A549 (cell line): ENCODE results near the gene FANCG. TPM values are rescaled to one million over a fixed set of nuclear protein-coding genes. Genes with fewer than 3 reads are reported as not detected.
A peak's percentile ranks its signal among the peaks of the same experiment; 100 is the strongest.

Experiments used
- ATAC-seq, 2 experiments: fragments of 200-7000 bp in 1 of 2; fragments of >200 bp in 1 of 2; cut with Nextera tagmentation in 1 of 2; cut with Tn5 transposase in 1 of 2; 3 replicates each; pipeline versions ENCODE4 v1.8.0 to v1.9.1; 2018 to 2020; ENCODE audit warnings: mild to moderate bottlenecking in 1 of 2, moderate library complexity in 1 of 2
- CTCF ChIA-PET: fragments of 300-600 bp; sonication (Branson Sonifier 250); formaldehyde crosslinking; extraction: SDS; loops from one replicate; lab custom pipeline; 2021; ENCODE audit warnings: antibody characterized with exemption, inconsistent platforms; lab: Yijun Ruan, JAX
- POLR2A ChIA-PET: fragments of 350-600 bp; formaldehyde crosslinking; extraction: SDS; loops from one replicate; lab custom pipeline; 2021; ENCODE audit warnings: antibody characterized with exemption, inconsistent platforms; lab: Yijun Ruan, JAX
- DNase-seq, 2 experiments: peaks; one replicate each; pipeline versions ENCODE4 v3.0.0 to v3.0.0-alpha.2; 2011 to 2016; ENCODE audit warnings: low read depth in 1 of 2, low spot score in 1 of 2
- FAIRE-seq: peaks from 2 replicates; lab custom pipeline; 2011; peaks lifted over from hg19 to GRCh38; lab: Jason Lieb, UNC
- H3K27ac ChIP-seq, 2 experiments: fragments of >200 bp; sonication (Bioruptor Twin); formaldehyde crosslinking; 3 replicates each; pipeline ENCODE4 v1.5.1; 2016 to 2017
- H3K4me1 ChIP-seq: fragments of >200 bp; sonication (Bioruptor Twin); formaldehyde crosslinking; 3 replicates; pipeline ENCODE4 v1.6.1; 2016
- H3K4me2 ChIP-seq: fragments of >200 bp; sonication (Bioruptor Twin); formaldehyde crosslinking; 3 replicates; pipeline ENCODE4 v1.6.1; 2016
- H3K4me3 ChIP-seq: fragments of >200 bp; sonication (Bioruptor Twin); formaldehyde crosslinking; 3 replicates; pipeline ENCODE4 v1.5.1; 2016
- H3K9me3 ChIP-seq: fragments of >200 bp; sonication (Bioruptor Twin); formaldehyde crosslinking; 3 replicates; pipeline ENCODE4 v1.6.1; 2016
- ATOH8 ChIP-seq: fragments of 250-450 bp; sonication (Bioruptor Pico); IDR thresholded peaks from 2 replicates; pipeline ENCODE4 v1.5.0; 2020; ENCODE audit warnings: low read depth, mild to moderate bottlenecking, moderate library complexity
- CBX2 ChIP-seq: fragments of 200-600 bp; sonication (generic); IDR thresholded peaks from 2 replicates; pipeline ENCODE4 v1.6.1; 2016; ENCODE audit warnings: low read depth, mild to moderate bottlenecking, borderline replicate concordance
- CHD2 ChIP-seq: fragments of 150-350 bp; IDR thresholded peaks from 2 replicates; pipeline ENCODE4 v1.6.1; 2014; ENCODE audit warnings: low read length; ENCODE audit not compliant: partially characterized antibody
- CHD4 ChIP-seq: fragments of 200-600 bp; sonication (generic); IDR thresholded peaks from 2 replicates; pipeline ENCODE4 v1.6.1; 2016; ENCODE audit warnings: antibody characterized with exemption, mild to moderate bottlenecking, borderline replicate concordance
- EHMT2 ChIP-seq: fragments of 200-600 bp; sonication (generic); IDR thresholded peaks from 2 replicates; pipeline ENCODE4 v1.6.1; 2016; ENCODE audit warnings: antibody characterized with exemption, low read depth, mild to moderate bottlenecking, moderate library complexity
- FOSB ChIP-seq: fragments of 250-450 bp; sonication (Bioruptor Pico); IDR thresholded peaks from 2 replicates; pipeline ENCODE4 v1.5.0; 2020; ENCODE audit warnings: mild to moderate bottlenecking, moderate library complexity
- GATA3 ChIP-seq: IDR thresholded peaks from 2 replicates; pipeline ENCODE4 v1.6.1; 2012; ENCODE audit warnings: borderline replicate concordance
- HOXB13 ChIP-seq: fragments of 250-450 bp; sonication (Bioruptor Pico); IDR thresholded peaks from 2 replicates; pipeline ENCODE4 v1.5.0; 2020; ENCODE audit warnings: low read depth, mild to moderate bottlenecking, moderate library complexity
- JUNB ChIP-seq: fragments of >200 bp; sonication (Bioruptor Twin); formaldehyde crosslinking; IDR thresholded peaks from 2 replicates; pipeline ENCODE4 v1.6.1; 2016
- MAFK ChIP-seq: fragments of 450-650 bp; IDR thresholded peaks from 2 replicates; pipeline ENCODE4 v1.6.1; 2014; ENCODE audit not compliant: partially characterized antibody
- MAX ChIP-seq: IDR thresholded peaks from 2 replicates; pipeline ENCODE4 v1.6.1; 2012
- MAZ ChIP-seq: fragments of 150-350 bp; IDR thresholded peaks from 2 replicates; pipeline ENCODE4 v1.6.1; 2014; ENCODE audit warnings: antibody characterized with exemption, low read depth, low read length, borderline replicate concordance
- MYC ChIP-seq: IDR thresholded peaks from 2 replicates; pipeline ENCODE4 v1.6.1; 2012; ENCODE audit warnings: mild to moderate bottlenecking, inconsistent platforms, low read length, improper control_type of control experiment, borderline replicate concordance
- NPAS2 ChIP-seq: fragments of 250-450 bp; sonication (Bioruptor Pico); IDR thresholded peaks from 2 replicates; pipeline ENCODE4 v1.8.0; 2022; ENCODE audit warnings: mild to moderate bottlenecking, moderate library complexity, borderline replicate concordance
- PHF8 ChIP-seq: fragments of 200-600 bp; sonication (generic); IDR thresholded peaks from 2 replicates; pipeline ENCODE4 v1.6.1; 2016; ENCODE audit warnings: low read depth, mild to moderate bottlenecking, antibody characterized with exemption, moderate library complexity, borderline replicate concordance
- POLR2A ChIP-seq: IDR thresholded peaks from 2 replicates; pipeline ENCODE4 v1.6.1; 2012; ENCODE audit warnings: mild to moderate bottlenecking, low read length
- POLR2AphosphoS2 ChIP-seq: conservative IDR thresholded peaks from 2 replicates; pipeline ENCODE4 v1.6.1; 2012; ENCODE audit warnings: low read length, improper control_type of control experiment, inconsistent platforms
- RARB ChIP-seq: fragments of 250-450 bp; sonication (Bioruptor Pico); IDR thresholded peaks from 2 replicates; pipeline ENCODE4 v1.8.0; 2021; ENCODE audit warnings: mild to moderate bottlenecking, moderate library complexity
- RCOR1 ChIP-seq: fragments of 150-350 bp; IDR thresholded peaks from 2 replicates; pipeline ENCODE4 v1.6.1; 2014; ENCODE audit warnings: antibody characterized with exemption, low read length, low read depth
- SMC3 ChIP-seq: fragments of >200 bp; sonication (Bioruptor Twin); formaldehyde crosslinking; IDR thresholded peaks from 3 replicates; pipeline ENCODE4 v1.6.1; 2018; ENCODE audit warnings: inconsistent platforms
- SREBF2 ChIP-seq: fragments of 450-650 bp; IDR thresholded peaks from 2 replicates; pipeline ENCODE4 v1.6.1; 2014; ENCODE audit warnings: mild to moderate bottlenecking, moderate library complexity
- TP53 ChIP-seq: fragments of 250-450 bp; sonication (Bioruptor Pico); IDR thresholded peaks from 2 replicates; pipeline ENCODE4 v1.5.0; 2021; ENCODE audit warnings: mild to moderate bottlenecking, moderate library complexity
- ZFP36 ChIP-seq: fragments of 450-650 bp; IDR thresholded peaks from 2 replicates; pipeline ENCODE4 v1.6.1; 2014; ENCODE audit warnings: borderline replicate concordance; ENCODE audit not compliant: partially characterized antibody
- ZNF302 ChIP-seq: fragments of 250-450 bp; sonication (Bioruptor Pico); IDR thresholded peaks from 2 replicates; pipeline ENCODE4 v1.9.0; 2021; ENCODE audit warnings: inconsistent platforms, mild to moderate bottlenecking, moderate library complexity
- ZSCAN20 ChIP-seq: fragments of 250-450 bp; sonication (Bioruptor Pico); IDR thresholded peaks from 2 replicates; pipeline ENCODE4 v1.8.0; 2022; ENCODE audit warnings: mild to moderate bottlenecking, moderate library complexity
- WGBS: methylation state at CpG from one replicate; pipeline ENCODE4 v1.1.6; 2017; ENCODE audit errors: missing lambda C conversion rate; 5-methylcytosine and 5-hydroxymethylcytosine counted together
- polyA plus RNA-seq, 4 experiments: library from polyadenylated mRNA; depleted of rRNA in 3 of 4; stranded (reverse); fragments of >200 nt; fragmentation: RNase III in 1 of 4; extraction: RNeasy Plus Mini Kit Qiagen cat#74134 plus additional on column Dnase treatment in 1 of 4; gene quantifications; 2 replicates in 3 of 4; 3 replicates in 1 of 4; pipeline ENCODE4 v1.2.3, GENCODE V29; 2011 to 2017

FANCG gene
- polyA plus RNA-seq, 2 of the 4 experiments (the other 2 are of a cell fraction): 34.9 to 53.5 TPM

GRCh38 chr9:35035851-35036701 is 43.7 kb downstream of the FANCG start:
- TF ChIP-seq ZNF302 (CRISPR knock-in tag) (no peak), GATA3 (no peak), HOXB13 (CRISPR knock-in tag) (no peak), MAX (no peak), RARB (CRISPR knock-in tag) (no peak), FOSB (CRISPR knock-in tag) (no peak), RCOR1 (no peak), ATOH8 (CRISPR knock-in tag) (no peak), EHMT2 (no peak), CHD2 (no peak), NPAS2 (CRISPR knock-in tag) (no peak), MYC (no peak), MAFK (no peak), SMC3 (no peak), POLR2A (no peak), ZFP36 (no peak), CBX2 (no peak), MAZ (no peak), PHF8 (no peak)
- 94% methylated on average over 44 of the region's 48 CpGs for WGBS
- H3K4me2 ChIP-seq: no peak overlapping the region

DNA sequence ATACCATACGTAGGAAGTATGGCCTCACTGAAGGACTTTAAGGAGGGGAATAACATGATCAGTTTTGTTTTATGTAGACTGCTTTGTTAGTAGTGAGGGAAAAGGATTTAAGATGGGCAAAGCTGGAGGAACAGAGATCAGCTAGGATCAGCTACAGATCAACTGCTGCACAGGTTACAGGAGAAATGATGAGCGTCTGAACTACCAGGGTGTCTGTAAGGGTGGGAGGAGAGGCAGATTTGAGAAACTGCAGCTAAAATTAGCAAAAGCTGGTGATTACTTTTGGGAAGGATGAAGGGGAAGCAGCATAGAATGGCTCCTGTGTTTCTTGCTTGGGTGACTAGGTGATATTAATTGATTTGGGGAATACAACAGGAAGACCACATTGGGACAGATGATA is 46.6 kb downstream of the FANCG start:
- CTCF ChIA-PET: interaction anchor here (1.0 to 1.3 kb wide), 3 partner anchors 35 to 49 kb away, joined by 3 read pairs; no protein-coding TSS in a partner anchor
- H3K4me1 ChIP-seq: no peaks in the 10 kb centered on the region
- no peak for ATAC-seq
- POLR2A ChIA-PET: interaction anchor here (0.5 kb wide), 1 partner anchor 13 kb away, joined by 3 read pairs; no protein-coding TSS in a partner anchor
- H3K27ac ChIP-seq: no peak overlapping the region
- DNase-seq: no peak
- WGBS: 92% methylated on average over 2 of the region's 2 CpGs
- no peak for FAIRE-seq
- no peak overlapping the region for H3K4me2 ChIP-seq
- no peak overlapping the region for H3K4me3 ChIP-seq
- 0 out of 3 replicates have a peak, but pooled peaks cover 10% of the 10 kb centered on the region for H3K9me3 ChIP-seq
- no peak for TF ChIP-seq ATOH8 (CRISPR knock-in tag)
- TF ChIP-seq ZFP36: no peak
- TF ChIP-seq FOSB (CRISPR knock-in tag): no peak
- no peak for TF ChIP-seq CHD4
- TF ChIP-seq MYC: no peak
- TF ChIP-seq SREBF2: no peak
- no peak for TF ChIP-seq TP53 (CRISPR knock-in tag)
- TF ChIP-seq JUNB: no peak
- no peak for TF ChIP-seq ZSCAN20 (CRISPR knock-in tag)
- TF ChIP-seq GATA3: no peak
- no peak for TF ChIP-seq POLR2AphosphoS2

More at GRCh38 chr9:35035851-35036701, 43.7 kb downstream of the FANCG start:
- CTCF ChIA-PET: interaction anchor here (0.6 to 1.2 kb wide), 3 partner anchors 14 to 337 kb away, joined by 3 read pairs; no protein-coding TSS in a partner anchor
- Histone ChIP-seq H3K27ac (no peak overlapping the region), H3K9me3 (no peaks in the 10 kb centered on the region), H3K4me3 (no peak overlapping the region), H3K4me1 (no peaks in the 10 kb centered on the region)
- no peak for FAIRE-seq
- peak in 1 of 2 experiments; percentile 25; a peak in 2 of 6 replicates for ATAC-seq
- no peak for DNase-seq
- POLR2A ChIA-PET: interaction anchor here (0.8 kb wide), 1 partner anchor 37 kb away, joined by 3 read pairs; the partner anchor contains the start of gene VCP
